Muscle of leg (tissue), 11 donors: Measurements from ENCODE around the gene ITPR2. TPM values are rescaled to one million over a fixed set of nuclear protein-coding genes. Genes with fewer than 3 reads are reported as not detected.
"Not testable (repeated sequence)": the region's sequence is repeated elsewhere in the genome, so short reads cannot be mapped to it uniquely, and the experiment has no call there.

Source experiments
- DNase-seq: peaks from one replicate; pipeline ENCODE4 v3.0.0; 2013
- H3K27ac ChIP-seq: one replicate; pipeline ENCODE4 v1.5.1; 2013; ENCODE audit warnings: mild to moderate bottlenecking, low read length, control low read depth
- H3K27me3 ChIP-seq: one replicate; pipeline ENCODE4 v1.6.1; 2013; ENCODE audit warnings: low read length; ENCODE audit not compliant: control insufficient read depth, insufficient read depth
- H3K36me3 ChIP-seq: one replicate; pipeline ENCODE4 v1.6.1; 2013; ENCODE audit warnings: low read length; ENCODE audit not compliant: control insufficient read depth, insufficient read depth
- H3K4me1 ChIP-seq: one replicate; pipeline ENCODE4 v1.6.1; 2013; ENCODE audit warnings: low read length; ENCODE audit not compliant: control insufficient read depth, insufficient read depth
- H3K4me3 ChIP-seq: one replicate; pipeline ENCODE4 v1.5.1; 2013; ENCODE audit warnings: low read length, control low read depth
- H3K9me3 ChIP-seq: replicated peaks from 2 replicates; pipeline ENCODE4 v1.6.1; 2013; ENCODE audit warnings: low read depth, low read length; ENCODE audit not compliant: control insufficient read depth
- WGBS: methylation state at CpG from one replicate; pipeline ENCODE4 v1.1.5; 2013; ENCODE audit warnings: missing lambda C conversion rate; ENCODE audit not compliant: insufficient coverage; 5-methylcytosine and 5-hydroxymethylcytosine counted together
- polyA plus RNA-seq, 8 donors: library from polyadenylated mRNA; unstranded; fragments of 120-200 nt; gene quantifications; one replicate each; pipeline versions ENCODE4 v1.2.1 to v1.2.3, GENCODE V29; 2013; ENCODE audit warnings: inconsistent platforms in 1 of 8, low replicate concordance in 1 of 8; ENCODE audit not compliant: insufficient read length in 8 of 8, insufficient read depth in 1 of 8
- total RNA-seq: library from RNA; stranded (reverse); fragments of 120-200 nt; gene quantifications from one replicate; pipeline ENCODE4 v1.2.4, GENCODE V29; 2013

The ITPR2 gene
- total and polyA plus RNA-seq, 9 donors: 1.9 to 5.8 (median 3.5) TPM

DNA sequence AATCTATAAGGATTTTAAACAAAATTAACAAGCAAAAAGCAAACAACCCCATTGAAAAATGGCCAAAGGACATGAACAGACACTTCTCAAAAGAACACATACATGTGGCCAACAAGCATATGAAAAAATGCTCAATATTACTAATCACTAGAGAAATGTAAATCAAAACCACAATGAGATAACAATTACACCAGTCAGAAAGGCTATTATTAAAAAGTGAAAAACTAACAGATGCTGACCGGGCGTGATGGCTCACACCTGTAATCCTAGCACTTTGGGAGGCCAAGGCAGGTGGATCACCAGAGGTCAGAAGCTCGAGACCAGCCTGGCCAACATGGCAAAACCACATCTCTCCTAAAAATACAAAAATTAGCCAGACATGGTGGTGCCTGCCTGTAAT, 315.7 kb downstream of the ITPR2 start:
- H3K4me3 ChIP-seq, H3K27ac ChIP-seq, H3K36me3 ChIP-seq, DNase-seq, H3K4me1 ChIP-seq, H3K9me3 ChIP-seq, H3K27me3 ChIP-seq: not testable (repeated sequence)
- 93% methylated on average over 2 of the region's 3 CpGs for WGBS

DNA sequence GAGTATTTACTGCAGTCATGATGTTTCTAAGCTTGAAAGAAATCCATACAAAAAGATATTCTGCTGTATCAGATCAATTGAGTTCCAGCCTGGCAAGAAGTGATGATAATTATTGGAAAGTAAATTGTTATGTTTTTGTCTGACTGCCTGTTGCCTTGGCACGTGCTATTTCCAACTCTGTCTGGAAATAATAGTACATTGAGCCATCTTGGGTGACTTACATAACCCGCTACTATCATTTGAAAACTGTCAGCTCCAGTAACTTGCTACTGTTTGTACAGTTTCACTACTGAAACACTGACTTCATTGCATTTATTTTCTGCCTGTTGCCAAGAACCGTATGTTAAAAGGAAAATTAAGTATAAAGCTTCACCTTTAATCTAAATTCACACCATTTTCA, 318.6 kb downstream of the ITPR2 start:
- Histone ChIP-seq H3K9me3 (no peaks in the 10 kb centered on the region), H3K27me3 (no peaks in the 10 kb centered on the region), H3K4me1 (no peaks in the 10 kb centered on the region), H3K36me3 (no peaks in the 10 kb centered on the region), H3K27ac (no peak overlapping the region), H3K4me3 (no peak overlapping the region)
- no CpG with 5 or more reads among the region's 3 CpGs for WGBS
- DNase-seq: peak; percentile 47

DNA sequence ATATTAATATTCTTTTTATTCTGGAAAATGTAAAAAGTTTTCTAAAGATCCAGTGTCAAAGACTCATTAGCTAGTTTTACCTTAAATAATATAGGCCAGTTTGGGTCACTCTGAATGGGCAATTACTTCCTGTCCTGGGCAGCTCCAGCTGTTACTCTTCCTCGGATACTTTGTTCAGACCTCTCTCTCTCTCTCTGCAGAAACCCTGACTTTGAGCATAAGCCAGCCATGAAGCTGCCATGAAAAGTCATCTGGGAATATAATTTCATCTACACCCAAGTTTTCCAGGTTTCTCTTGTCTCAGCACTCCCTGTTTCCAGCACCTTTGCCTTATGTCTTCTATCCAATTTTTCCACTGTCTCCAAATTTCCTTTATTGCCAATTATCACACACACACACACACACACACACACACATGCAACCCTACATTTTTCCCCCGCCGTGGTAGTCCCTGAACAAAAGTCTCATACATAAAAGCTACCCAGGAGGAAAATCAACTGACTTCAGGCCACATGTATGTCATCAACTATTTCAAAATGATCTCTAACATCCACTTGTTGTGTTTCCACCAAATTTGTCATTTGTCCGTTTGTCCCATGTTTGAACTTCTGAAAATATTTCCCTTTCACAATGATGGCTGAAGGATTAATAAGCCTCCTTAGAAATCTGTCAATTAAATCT, 319.5 kb downstream of the ITPR2 start:
- no peak overlapping the region for H3K27ac ChIP-seq
- peak; percentile 37 for DNase-seq
- no peaks in the 10 kb centered on the region for H3K4me1 ChIP-seq
- H3K9me3 ChIP-seq: no peaks in the 10 kb centered on the region
- 28% methylated on average over 3 of the region's 4 CpGs for WGBS
- no peaks in the 10 kb centered on the region for H3K36me3 ChIP-seq
- H3K4me3 ChIP-seq: no peak overlapping the region
- H3K27me3 ChIP-seq: no peaks in the 10 kb centered on the region

DNA sequence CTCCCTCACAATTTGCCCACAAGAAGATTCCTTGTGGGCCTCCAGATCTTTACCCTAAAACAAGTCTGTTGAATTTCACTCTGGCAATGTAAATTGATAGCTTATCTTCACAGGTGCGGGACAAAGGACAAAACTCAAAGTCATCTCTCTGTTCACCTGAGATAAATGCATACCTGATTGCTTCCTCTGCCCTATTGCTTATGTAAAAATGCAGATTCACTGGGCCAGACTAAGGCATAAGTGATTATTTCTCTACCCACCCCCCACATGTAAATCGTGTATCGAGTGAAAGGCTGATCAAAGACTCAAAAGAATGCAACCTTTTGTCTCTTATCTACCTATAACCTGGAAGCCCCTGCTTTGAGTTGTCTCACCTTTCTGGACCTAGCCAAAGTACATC, 320.8 kb downstream of the ITPR2 start:
- Histone ChIP-seq H3K9me3 (no peaks in the 10 kb centered on the region), H3K27me3 (no peaks in the 10 kb centered on the region), H3K4me1 (no peaks in the 10 kb centered on the region), H3K36me3 (no peaks in the 10 kb centered on the region), H3K4me3 (no peak overlapping the region), H3K27ac (no peak overlapping the region)
- 96% methylated on average over 3 of the region's 3 CpGs for WGBS
- no peak for DNase-seq

DNA sequence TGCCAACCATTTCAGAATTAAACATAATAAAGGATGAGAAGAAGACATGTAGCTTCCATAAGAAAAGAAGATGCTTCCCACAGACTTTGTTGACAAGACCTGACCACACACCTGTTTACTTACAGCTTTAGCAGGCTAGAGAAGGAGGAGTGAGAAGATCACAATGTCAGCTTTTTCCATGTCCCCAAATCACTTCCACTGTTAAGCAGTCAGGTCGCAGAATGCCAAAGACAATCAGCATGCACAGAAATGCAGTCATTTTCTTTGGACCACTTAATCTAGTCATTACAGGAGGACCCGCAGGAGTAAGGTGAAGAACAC, 322.7 kb downstream of the ITPR2 start:
- Histone ChIP-seq H3K4me3 (no peak overlapping the region), H3K27me3 (no peaks in the 10 kb centered on the region), H3K9me3 (no peaks in the 10 kb centered on the region), H3K27ac (no peak overlapping the region), H3K36me3 (no peaks in the 10 kb centered on the region), H3K4me1 (no peaks in the 10 kb centered on the region)
- WGBS: no CpG with 5 or more reads among the region's 2 CpGs
- no peak for DNase-seq

DNA sequence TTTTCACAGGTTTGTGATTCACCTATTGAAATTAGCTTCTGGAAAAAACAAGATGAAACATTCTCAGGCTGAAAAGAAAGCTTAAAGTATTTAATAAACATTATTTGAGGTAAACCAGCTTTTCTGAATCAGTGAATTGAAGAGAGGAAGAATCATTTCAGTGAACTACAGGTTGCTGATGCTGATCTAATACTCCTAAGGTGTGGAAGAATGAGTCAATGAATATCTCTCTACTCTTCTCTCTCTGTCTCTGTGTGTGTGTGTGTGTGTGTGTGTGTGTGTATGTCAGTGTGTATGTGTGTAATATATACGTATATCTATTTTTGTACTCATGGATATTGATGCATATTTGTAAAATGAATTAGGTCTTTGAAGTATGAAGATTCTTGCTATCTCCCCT, 325.4 kb downstream of the ITPR2 start:
- H3K4me1 ChIP-seq: no peaks in the 10 kb centered on the region
- H3K27ac ChIP-seq: no peak overlapping the region
- no peaks in the 10 kb centered on the region for H3K27me3 ChIP-seq
- no peak overlapping the region for H3K4me3 ChIP-seq
- no CpG with 5 or more reads among the region's 1 CpG for WGBS
- no peak for DNase-seq
- no peaks in the 10 kb centered on the region for H3K9me3 ChIP-seq
- no peaks in the 10 kb centered on the region for H3K36me3 ChIP-seq

DNA sequence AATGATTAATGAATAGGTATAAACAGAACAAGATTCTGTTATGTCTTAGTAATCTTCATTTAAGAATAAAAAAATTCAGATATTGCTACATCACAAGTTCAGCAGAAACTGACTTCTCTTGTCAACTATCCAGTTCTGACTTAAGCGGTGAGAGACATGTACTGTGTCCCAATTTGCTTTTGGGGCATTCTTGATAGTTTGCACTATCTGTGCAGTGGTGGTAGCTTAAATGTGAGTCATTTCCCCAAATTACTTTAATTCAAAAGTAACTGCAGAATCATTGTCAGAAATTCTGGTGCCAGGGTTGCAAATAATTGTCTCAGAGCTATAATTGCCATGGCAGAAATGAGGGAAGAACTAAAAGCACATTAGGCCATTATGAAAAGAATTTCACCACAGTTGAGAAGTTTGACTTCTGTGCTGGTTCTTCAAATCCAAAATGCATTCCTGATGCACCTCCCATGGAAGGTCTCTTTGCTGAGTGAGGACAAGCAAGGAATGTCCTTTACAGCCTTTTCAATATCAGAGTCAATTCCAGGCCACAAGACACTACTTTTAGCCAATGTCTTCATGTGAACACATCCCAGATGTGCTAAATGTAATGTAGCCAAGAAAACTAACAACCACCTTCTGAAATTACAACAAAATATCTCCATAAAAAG, 332.9 kb downstream of the ITPR2 start:
- H3K4me3 ChIP-seq: no peak overlapping the region
- H3K27me3 ChIP-seq: no peaks in the 10 kb centered on the region
- H3K9me3 ChIP-seq: no peaks in the 10 kb centered on the region
- peak; percentile 31 for DNase-seq
- H3K27ac ChIP-seq: no peak overlapping the region
- WGBS: no CpG with 5 or more reads among the region's 1 CpG
- H3K4me1 ChIP-seq: no peaks in the 10 kb centered on the region
- no peaks in the 10 kb centered on the region for H3K36me3 ChIP-seq

DNA sequence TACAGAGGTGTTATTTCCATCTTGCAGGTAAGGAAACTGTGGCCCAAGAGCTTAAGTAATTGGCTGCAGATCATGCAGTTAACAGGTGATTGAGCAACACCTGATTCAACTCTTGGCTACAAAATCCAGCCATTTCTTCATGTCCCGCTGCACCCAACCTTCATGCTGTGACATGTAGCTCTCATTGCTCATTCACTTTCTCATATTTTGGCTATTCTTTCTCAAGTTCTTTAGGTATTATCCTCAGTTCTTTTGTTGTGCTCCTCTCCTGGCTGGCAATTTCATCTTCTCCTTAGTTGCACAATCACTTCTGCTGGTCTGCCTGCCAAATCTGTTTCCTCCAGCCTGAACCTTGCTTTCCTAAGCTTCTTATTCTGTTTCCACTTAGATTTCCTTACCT, 336.8 kb downstream of the ITPR2 start:
- 73% methylated on average over 1 of the region's 1 CpG for WGBS
- H3K9me3 ChIP-seq: no peaks in the 10 kb centered on the region
- DNase-seq: no peak
- H3K27ac ChIP-seq: no peak overlapping the region
- H3K36me3 ChIP-seq: no peaks in the 10 kb centered on the region
- H3K4me1 ChIP-seq: no peaks in the 10 kb centered on the region
- H3K4me3 ChIP-seq: no peak overlapping the region
- no peaks in the 10 kb centered on the region for H3K27me3 ChIP-seq

DNA sequence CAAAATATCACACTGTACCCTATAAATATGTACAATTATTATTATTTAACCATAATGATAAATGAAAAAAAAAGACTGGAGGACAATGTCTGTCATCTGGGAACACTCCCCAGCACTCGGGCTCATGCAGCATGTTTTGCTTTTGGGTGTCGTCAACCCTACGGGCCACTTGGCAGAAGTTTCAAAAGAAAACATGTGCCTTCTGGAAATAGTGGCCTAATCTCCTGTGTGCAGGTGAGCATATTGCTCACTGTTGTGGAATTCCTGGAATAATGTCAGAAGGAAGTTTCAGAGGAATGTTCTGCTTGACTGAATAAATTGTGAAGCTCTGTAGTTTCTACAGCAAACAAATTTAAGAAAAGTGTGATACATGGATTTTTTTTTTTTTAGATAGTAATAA, 339.3 kb downstream of the ITPR2 start:
- H3K9me3 ChIP-seq: no peaks in the 10 kb centered on the region
- DNase-seq: no peak
- H3K4me1 ChIP-seq: no peaks in the 10 kb centered on the region
- no peaks in the 10 kb centered on the region for H3K36me3 ChIP-seq
- no peak overlapping the region for H3K4me3 ChIP-seq
- H3K27ac ChIP-seq: no peak overlapping the region
- no peaks in the 10 kb centered on the region for H3K27me3 ChIP-seq
- WGBS: 46% methylated on average over 3 of the region's 3 CpGs

DNA sequence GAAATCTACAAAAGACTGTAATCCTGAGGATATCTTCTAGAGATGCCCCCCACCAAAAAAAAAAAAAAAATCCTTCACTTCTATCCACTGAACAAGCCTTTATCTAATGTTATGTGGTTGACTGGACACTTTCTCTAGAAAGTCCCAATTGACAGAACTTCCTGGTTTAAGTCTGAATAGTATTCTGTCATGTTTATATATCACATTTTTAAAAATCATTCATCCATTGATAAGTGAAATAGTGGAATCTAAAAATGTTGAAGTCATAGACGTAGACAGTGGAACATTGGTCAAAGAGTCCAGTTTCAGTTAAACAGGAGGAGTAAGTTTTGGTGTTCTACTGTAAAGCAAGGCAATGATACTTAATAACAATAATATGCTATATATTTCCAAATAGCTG, 340.6 kb downstream of the ITPR2 start:
- H3K36me3 ChIP-seq: no peaks in the 10 kb centered on the region
- H3K27me3 ChIP-seq: no peaks in the 10 kb centered on the region
- DNase-seq: no peak
- H3K9me3 ChIP-seq: no peaks in the 10 kb centered on the region
- H3K4me1 ChIP-seq: no peaks in the 10 kb centered on the region
- WGBS: no CpG with 5 or more reads among the region's 1 CpG
- no peak overlapping the region for H3K4me3 ChIP-seq
- no peak overlapping the region for H3K27ac ChIP-seq

DNA sequence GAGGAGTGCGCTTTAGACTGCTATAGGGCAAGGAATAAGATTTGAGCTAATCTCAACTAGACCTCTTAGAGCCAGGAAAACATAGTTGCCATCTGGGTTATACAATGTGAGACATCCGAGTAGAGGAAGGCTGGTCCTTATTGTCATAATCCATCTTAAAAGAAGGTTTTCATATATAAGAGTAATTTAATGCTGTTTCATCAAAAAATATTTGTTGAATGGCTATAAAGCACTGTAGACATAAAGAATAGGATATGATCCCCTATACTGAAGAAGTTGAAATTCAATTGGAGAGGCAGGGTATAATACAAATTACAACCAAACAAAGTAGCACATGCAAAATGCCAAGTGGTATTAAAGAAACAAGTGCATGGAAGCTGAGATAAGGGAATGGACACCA, 343.1 kb downstream of the ITPR2 start:
- no peak for DNase-seq
- no CpG with 5 or more reads among the region's 2 CpGs for WGBS
- Histone ChIP-seq H3K9me3 (no peaks in the 10 kb centered on the region), H3K36me3 (no peaks in the 10 kb centered on the region), H3K4me3 (no peak overlapping the region), H3K27me3 (no peaks in the 10 kb centered on the region), H3K27ac (no peak overlapping the region), H3K4me1 (no peaks in the 10 kb centered on the region)
